ENCODE results near the gene TBC1D16. TPM values are rescaled to one million over a fixed set of nuclear protein-coding genes. Genes with fewer than 3 reads are reported as not detected.

The TBC1D16 gene
- polyA plus RNA-seq, 2 donors: 2.4 to 3.8 TPM

DNA sequence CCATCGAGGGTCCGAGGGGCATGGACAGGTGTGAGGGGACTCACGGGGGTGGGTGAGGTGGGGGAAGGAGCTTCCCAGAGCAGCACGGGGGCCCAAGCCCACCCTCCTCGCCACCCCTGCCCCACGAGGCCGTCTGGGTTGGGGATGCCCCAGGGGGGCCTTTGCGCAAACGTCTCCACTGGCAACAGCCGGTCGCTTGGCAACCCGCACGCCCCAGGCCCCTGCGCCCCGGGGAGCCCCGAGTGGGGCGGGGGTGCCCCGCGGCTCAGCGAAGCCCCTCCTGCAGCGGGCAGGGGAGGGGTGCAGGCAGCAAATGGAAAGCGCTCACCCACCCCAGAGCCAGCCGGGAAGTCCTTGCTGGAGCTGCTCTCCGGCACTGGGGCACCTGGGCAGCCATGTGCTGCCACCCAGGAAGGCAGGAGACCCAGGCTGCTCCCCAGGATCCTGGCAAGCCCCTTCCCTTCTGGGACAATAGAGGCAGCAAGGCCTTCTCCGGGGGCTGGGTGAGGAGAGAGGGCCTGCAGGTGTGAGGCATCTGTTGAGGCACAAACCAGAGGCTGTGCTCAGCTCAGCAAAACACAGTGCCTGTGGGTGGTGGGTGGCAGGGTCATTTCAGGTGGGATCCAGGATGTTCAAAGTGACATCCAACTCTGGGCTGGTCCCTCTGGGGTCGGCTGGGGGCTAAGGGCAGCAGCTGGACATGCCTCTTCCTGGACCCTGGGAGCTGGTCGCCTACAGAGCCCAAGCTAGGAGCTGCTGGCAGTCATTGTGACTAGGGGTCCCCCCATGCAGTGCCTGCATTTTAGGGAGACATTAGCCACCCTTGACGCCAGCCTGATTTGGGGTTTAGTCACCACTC, 115.6 kb downstream of the TBC1D16 start:
- H3K4me1 ChIP-seq (ENCODE audit: control insufficient read depth in 2 of 2, insufficient read depth in 2 of 2, low read length in 1 of 2): peaks cover 8 to 28% of the 10 kb centered on the region in 2 donors
- no peaks in the 10 kb centered on the region for H3K36me3 ChIP-seq (ENCODE audit: control insufficient read depth in 2 of 2, insufficient read depth in 2 of 2, low read length in 1 of 2)
- peaks cover 0 to 4% of the 10 kb centered on the region in 2 donors for H3K9me3 ChIP-seq (ENCODE audit: control insufficient read depth in 2 of 2, insufficient read depth in 1 of 2, low read depth in 1 of 2, low read length in 1 of 2)
- peak overlapping the region; percentile 35 to 43 for H3K4me3 ChIP-seq (ENCODE audit: low read depth in 1 of 2, low read length in 2 of 2)
- H3K27me3 ChIP-seq (ENCODE audit: control insufficient read depth in 1 of 2, insufficient read depth in 2 of 2, low read length in 2 of 2): peaks cover 0 to 2% of the 10 kb centered on the region in 2 donors
- H3K27ac ChIP-seq (ENCODE audit: low read depth in 2 of 2, low read length in 1 of 2): peak overlapping the region; percentile 78 to 85
- 40 to 45% methylated on average over 21 to 28 of the region's 28 CpGs for WGBS, 2 donors

DNA sequence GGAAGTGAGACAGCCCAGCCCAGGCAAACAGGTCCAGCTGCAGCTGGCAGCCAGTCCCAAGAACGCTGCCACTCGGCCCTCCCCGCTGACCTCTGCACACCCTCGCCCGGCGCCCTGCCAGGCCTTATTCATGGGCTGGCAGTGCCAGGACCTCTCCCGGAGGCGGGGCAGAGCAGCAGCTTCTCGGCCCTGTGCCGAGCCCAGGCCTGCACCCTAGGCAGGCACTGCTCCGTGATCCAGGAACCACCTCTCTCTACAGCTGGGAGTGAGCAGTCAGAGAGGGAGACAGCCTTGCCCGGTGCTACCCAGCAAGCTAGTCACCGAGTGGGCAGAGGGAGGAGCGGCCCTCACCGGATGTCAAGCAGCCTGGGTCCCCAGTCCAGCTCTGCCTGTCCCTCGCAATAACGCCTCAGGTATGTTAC, 116.5 kb downstream of the TBC1D16 start:
- 27 to 28% methylated on average over 17 of the region's 17 CpGs for WGBS, 2 donors
- Histone ChIP-seq H3K4me1 (ENCODE audit: control insufficient read depth in 2 of 2, insufficient read depth in 2 of 2, low read length in 1 of 2) (peaks cover 8 to 22% of the 10 kb centered on the region in 2 donors), H3K9me3 (ENCODE audit: control insufficient read depth in 2 of 2, insufficient read depth in 1 of 2, low read depth in 1 of 2, low read length in 1 of 2) (peaks cover 0 to 4% of the 10 kb centered on the region in 2 donors), H3K4me3 (ENCODE audit: low read depth in 1 of 2, low read length in 2 of 2) (peak overlapping the region; percentile 35 to 43), H3K27me3 (ENCODE audit: control insufficient read depth in 1 of 2, insufficient read depth in 2 of 2, low read length in 2 of 2) (peaks cover 0 to 2% of the 10 kb centered on the region in 2 donors), H3K27ac (ENCODE audit: low read depth in 2 of 2, low read length in 1 of 2) (peak overlapping the region; percentile 78 to 85), H3K36me3 (ENCODE audit: control insufficient read depth in 2 of 2, insufficient read depth in 2 of 2, low read length in 1 of 2) (no peaks in the 10 kb centered on the region)

DNA sequence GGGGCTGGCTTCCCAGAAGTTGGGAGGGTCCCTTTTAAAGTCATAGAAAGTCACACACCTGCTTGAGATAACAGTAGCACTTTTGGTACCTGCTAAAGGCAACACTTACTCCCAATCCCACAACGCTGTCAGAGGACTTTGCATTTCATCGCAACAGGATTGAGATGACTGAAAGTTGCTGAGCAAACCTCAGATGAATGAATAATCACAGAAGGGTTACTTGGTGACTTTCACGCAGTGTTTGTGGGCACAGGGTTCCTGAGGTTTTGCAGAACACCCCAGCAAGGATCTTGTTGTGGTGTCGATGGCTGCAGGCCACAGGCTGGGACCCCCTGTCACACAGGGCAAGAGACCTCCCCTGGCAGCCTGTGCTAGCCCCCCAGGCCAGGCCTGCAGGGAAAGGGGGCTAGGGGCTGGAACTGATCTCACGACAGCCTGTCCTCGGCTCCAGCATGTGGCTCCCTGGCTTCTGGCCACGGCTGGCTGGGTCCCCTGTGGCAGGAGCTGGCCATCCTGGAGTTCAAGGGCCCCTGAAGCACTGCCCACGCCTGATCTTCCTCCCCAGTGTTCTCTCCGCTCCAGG, 117.0 kb downstream of the TBC1D16 start:
- Histone ChIP-seq H3K4me3 (ENCODE audit: low read depth in 1 of 2, low read length in 2 of 2) (no peak overlapping the region), H3K36me3 (ENCODE audit: control insufficient read depth in 2 of 2, insufficient read depth in 2 of 2, low read length in 1 of 2) (no peaks in the 10 kb centered on the region), H3K9me3 (ENCODE audit: control insufficient read depth in 2 of 2, insufficient read depth in 1 of 2, low read depth in 1 of 2, low read length in 1 of 2) (peaks cover 0 to 4% of the 10 kb centered on the region in 2 donors), H3K4me1 (ENCODE audit: control insufficient read depth in 2 of 2, insufficient read depth in 2 of 2, low read length in 1 of 2) (peaks cover 8 to 22% of the 10 kb centered on the region in 2 donors), H3K27me3 (ENCODE audit: control insufficient read depth in 1 of 2, insufficient read depth in 2 of 2, low read length in 2 of 2) (peaks cover 0 to 2% of the 10 kb centered on the region in 2 donors), H3K27ac (ENCODE audit: low read depth in 2 of 2, low read length in 1 of 2) (peak overlapping the region; percentile 78 to 88)
- 28 to 33% methylated on average over 9 of the region's 9 CpGs for WGBS, 2 donors

DNA sequence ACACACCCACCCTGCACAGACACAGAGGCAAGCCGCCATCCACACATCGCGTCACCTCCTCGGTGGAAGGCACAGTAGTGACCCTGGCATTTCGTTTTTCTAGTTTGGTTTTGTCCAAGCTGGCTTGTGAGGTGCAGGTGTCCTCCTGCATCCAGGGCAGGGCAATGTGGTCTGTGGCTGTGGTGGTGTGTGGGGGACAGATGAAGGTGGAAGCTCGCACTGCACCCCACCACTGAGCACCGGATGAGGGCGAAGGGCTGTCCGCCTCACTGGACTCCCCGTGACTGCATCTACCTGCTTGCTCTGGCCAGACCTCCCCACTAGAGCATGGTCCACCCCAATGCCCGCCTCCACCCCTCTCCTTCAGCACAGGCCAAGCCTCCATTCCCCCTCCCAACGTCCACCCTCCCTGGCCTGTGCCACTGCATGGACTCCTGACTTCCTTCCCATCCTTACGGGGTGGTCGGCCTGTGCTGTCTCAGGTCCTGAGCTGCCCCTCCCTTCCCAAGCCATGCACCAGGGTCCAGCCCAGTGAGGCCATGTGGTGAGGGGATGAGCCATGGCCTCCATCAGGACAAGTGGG, 117.7 kb downstream of the TBC1D16 start:
- WGBS, 2 donors: 90 to 91% methylated on average over 14 of the region's 14 CpGs
- no peaks in the 10 kb centered on the region for H3K36me3 ChIP-seq (ENCODE audit: control insufficient read depth in 2 of 2, insufficient read depth in 2 of 2, low read length in 1 of 2)
- peaks cover 0 to 2% of the 10 kb centered on the region in 2 donors for H3K27me3 ChIP-seq (ENCODE audit: control insufficient read depth in 1 of 2, insufficient read depth in 2 of 2, low read length in 2 of 2)
- H3K4me3 ChIP-seq (ENCODE audit: low read depth in 1 of 2, low read length in 2 of 2): no peak overlapping the region
- H3K27ac ChIP-seq (ENCODE audit: low read depth in 2 of 2, low read length in 1 of 2): peak overlapping the region; percentile 38 to 78
- peaks cover 0 to 4% of the 10 kb centered on the region in 2 donors for H3K9me3 ChIP-seq (ENCODE audit: control insufficient read depth in 2 of 2, insufficient read depth in 1 of 2, low read depth in 1 of 2, low read length in 1 of 2)
- peaks cover 8 to 22% of the 10 kb centered on the region in 2 donors for H3K4me1 ChIP-seq (ENCODE audit: control insufficient read depth in 2 of 2, insufficient read depth in 2 of 2, low read length in 1 of 2)

DNA sequence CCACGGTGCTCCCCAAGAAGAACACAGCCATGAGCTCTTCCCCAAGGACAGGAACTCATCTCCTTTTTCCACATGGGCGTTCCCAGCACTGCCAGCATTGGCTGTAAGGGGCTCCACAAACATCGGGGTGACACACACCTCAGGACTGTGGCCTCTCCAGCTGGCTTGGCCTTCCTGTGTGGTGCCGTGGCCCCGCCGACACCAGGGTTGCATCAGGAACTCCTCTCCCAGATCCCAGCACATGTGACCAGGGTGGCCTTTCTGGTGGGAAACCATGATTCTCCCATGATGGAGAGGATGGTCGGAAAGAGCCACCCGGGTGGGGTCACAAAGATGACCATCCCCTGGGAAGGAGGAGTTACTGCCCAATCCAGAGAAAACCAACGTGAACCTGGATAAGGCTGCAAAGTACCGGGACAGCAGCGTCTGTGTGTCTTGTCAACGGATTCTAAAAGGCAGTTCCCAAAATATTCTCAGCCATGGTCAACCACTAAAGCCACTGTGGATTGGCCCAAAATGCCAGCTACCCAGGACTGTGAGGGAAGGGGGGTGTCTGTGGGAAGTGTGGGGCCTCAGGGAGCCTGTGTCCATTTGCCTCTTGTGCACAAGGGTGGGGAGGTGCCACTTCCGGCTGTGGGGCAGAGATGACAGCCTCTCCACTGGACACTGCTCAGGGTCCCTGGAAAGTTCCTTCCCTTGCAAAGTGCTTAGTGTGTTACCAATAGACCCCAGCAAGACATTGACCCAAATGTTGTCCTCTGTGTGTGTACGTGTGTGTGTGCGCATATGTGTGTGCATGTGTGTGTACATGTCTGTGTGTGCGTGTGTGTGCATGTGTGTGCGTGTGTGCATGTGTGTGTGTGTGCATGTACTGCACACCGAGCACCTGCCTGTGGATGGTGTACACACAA, 118.4 kb downstream of the TBC1D16 start:
- Histone ChIP-seq H3K4me1 (ENCODE audit: control insufficient read depth in 2 of 2, insufficient read depth in 2 of 2, low read length in 1 of 2) (peaks cover 8 to 22% of the 10 kb centered on the region in 2 donors), H3K4me3 (ENCODE audit: low read depth in 1 of 2, low read length in 2 of 2) (no peak overlapping the region), H3K36me3 (ENCODE audit: control insufficient read depth in 2 of 2, insufficient read depth in 2 of 2, low read length in 1 of 2) (no peaks in the 10 kb centered on the region), H3K27me3 (ENCODE audit: control insufficient read depth in 1 of 2, insufficient read depth in 2 of 2, low read length in 2 of 2) (peaks cover 0 to 2% of the 10 kb centered on the region in 2 donors), H3K27ac (ENCODE audit: low read depth in 2 of 2, low read length in 1 of 2) (no peak overlapping the region), H3K9me3 (ENCODE audit: control insufficient read depth in 2 of 2, insufficient read depth in 1 of 2, low read depth in 1 of 2, low read length in 1 of 2) (peaks cover 0 to 4% of the 10 kb centered on the region in 2 donors)
- whole genome bisulfite sequencing, 2 donors: 89% methylated on average over 18 of the region's 18 CpGs

DNA sequence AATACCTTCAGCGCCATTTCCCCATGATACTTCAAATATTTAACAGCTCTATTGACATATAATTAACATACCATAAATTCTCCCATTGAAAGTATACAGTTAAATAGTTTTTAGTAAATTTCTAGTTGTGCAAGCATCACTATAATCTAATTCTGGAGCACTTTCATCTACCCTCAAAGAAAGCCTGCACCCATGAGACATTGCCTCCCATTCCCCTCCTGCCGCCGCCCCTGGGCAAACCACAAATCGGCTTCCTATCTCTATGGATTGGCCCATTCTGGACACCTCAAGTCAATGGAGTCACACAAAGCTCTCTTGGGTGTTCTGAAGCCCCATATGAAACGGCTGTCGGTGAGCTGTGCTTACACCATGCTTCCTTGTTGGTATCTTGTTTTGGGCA, 119.2 kb downstream of the TBC1D16 start:
- peaks cover 8 to 22% of the 10 kb centered on the region in 2 donors for H3K4me1 ChIP-seq (ENCODE audit: control insufficient read depth in 2 of 2, insufficient read depth in 2 of 2, low read length in 1 of 2)
- no peak overlapping the region for H3K27ac ChIP-seq (ENCODE audit: low read depth in 2 of 2, low read length in 1 of 2)
- H3K4me3 ChIP-seq (ENCODE audit: low read depth in 1 of 2, low read length in 2 of 2): no peak overlapping the region
- peaks cover 0 to 4% of the 10 kb centered on the region in 2 donors for H3K9me3 ChIP-seq (ENCODE audit: control insufficient read depth in 2 of 2, insufficient read depth in 1 of 2, low read depth in 1 of 2, low read length in 1 of 2)
- peaks cover 0 to 2% of the 10 kb centered on the region in 2 donors for H3K27me3 ChIP-seq (ENCODE audit: control insufficient read depth in 1 of 2, insufficient read depth in 2 of 2, low read length in 2 of 2)
- WGBS, 2 donors: 81 to 87% methylated on average over 6 of the region's 6 CpGs
- no peaks in the 10 kb centered on the region for H3K36me3 ChIP-seq (ENCODE audit: control insufficient read depth in 2 of 2, insufficient read depth in 2 of 2, low read length in 1 of 2)

DNA sequence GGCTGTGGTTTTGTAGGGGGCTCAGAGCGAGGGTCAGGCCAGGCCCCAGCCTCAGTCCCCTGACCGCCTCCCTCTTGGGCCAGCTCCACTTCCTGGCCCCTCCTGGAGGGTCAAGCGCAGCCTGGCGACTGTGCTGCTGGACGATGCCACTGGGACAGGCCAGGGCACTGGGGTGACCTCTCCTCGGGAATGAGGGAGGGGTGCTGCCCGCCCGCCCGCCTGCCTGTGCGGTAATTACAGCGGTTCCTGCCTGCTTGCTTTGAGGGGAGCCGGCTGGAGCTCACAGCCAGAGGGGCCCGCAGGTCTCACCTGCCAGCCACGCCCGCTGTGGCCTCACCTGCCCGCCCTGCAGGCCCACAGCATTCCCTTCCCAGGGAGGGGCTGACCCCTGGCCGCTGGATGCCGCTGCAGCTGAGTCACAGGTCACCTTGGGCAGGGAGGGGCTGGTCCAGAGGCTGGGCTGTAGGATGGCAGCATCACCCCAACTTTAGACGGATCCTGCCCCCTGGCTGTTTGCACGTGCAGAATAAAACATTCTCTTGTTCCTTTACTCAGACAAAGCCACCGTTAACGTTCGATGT, 119.7 kb downstream of the TBC1D16 start:
- H3K4me3 ChIP-seq (ENCODE audit: low read depth in 1 of 2, low read length in 2 of 2): no peak overlapping the region
- 38 to 42% methylated on average over 23 of the region's 23 CpGs for WGBS, 2 donors
- H3K27me3 ChIP-seq (ENCODE audit: control insufficient read depth in 1 of 2, insufficient read depth in 2 of 2, low read length in 2 of 2): peaks cover 0 to 2% of the 10 kb centered on the region in 2 donors
- no peak overlapping the region for H3K27ac ChIP-seq (ENCODE audit: low read depth in 2 of 2, low read length in 1 of 2)
- no peaks in the 10 kb centered on the region for H3K36me3 ChIP-seq (ENCODE audit: control insufficient read depth in 2 of 2, insufficient read depth in 2 of 2, low read length in 1 of 2)
- H3K9me3 ChIP-seq (ENCODE audit: control insufficient read depth in 2 of 2, insufficient read depth in 1 of 2, low read depth in 1 of 2, low read length in 1 of 2): peaks cover 0 to 4% of the 10 kb centered on the region in 2 donors
- H3K4me1 ChIP-seq (ENCODE audit: control insufficient read depth in 2 of 2, insufficient read depth in 2 of 2, low read length in 1 of 2): peaks cover 6 to 22% of the 10 kb centered on the region in 2 donors

DNA sequence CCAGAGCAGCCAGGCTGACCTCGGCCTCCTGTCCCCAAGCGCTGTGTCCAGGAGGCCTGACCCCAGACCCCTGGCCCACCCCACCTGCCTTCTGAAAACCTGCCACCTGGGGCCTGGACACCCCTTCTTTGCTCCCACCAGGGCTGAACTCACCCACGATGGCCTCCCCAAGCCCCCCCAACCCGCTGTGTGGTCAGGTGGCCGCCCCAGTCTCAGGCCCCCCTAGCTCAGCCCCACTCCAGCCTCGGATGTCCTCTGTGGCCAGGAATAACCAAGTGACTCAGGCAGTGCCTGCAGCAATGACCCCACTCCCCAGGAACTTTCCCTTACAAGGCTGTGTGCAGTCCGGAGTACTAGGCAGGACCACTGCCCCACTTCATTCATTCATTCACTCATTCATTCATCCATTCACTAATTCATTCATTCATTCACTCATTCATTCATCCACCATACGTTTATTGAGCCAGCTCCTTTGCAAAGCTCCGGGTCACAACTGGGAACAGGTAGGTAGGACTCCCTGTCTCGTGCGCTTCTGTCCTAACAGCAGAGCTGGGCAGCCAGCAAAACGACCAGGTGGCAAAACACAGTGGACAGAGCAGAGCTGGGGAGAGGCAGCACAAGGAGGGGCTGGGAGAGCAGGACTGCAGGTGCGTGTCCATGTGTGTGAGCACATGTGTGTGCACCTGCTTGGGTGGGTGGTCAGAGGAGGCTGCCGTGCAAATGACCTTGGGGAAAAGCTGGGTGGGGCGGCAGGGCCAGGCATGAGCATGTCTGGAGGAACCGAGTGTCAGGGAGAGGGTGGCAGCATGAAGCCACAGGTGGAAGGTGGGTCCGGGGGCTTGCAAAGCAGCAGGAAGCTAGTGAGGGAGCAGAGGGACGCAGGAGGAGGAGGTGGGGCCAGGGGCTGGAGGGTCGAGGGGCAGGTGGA, 120.6 kb downstream of the TBC1D16 start:
- Histone ChIP-seq H3K9me3 (ENCODE audit: control insufficient read depth in 2 of 2, insufficient read depth in 1 of 2, low read depth in 1 of 2, low read length in 1 of 2) (peaks cover 0 to 3% of the 10 kb centered on the region in 2 donors), H3K36me3 (ENCODE audit: control insufficient read depth in 2 of 2, insufficient read depth in 2 of 2, low read length in 1 of 2) (no peaks in the 10 kb centered on the region), H3K4me1 (ENCODE audit: control insufficient read depth in 2 of 2, insufficient read depth in 2 of 2, low read length in 1 of 2) (peaks cover 4 to 22% of the 10 kb centered on the region in 2 donors), H3K27ac (ENCODE audit: low read depth in 2 of 2, low read length in 1 of 2) (no peak overlapping the region), H3K4me3 (ENCODE audit: low read depth in 1 of 2, low read length in 2 of 2) (no peak overlapping the region), H3K27me3 (ENCODE audit: control insufficient read depth in 1 of 2, insufficient read depth in 2 of 2, low read length in 2 of 2) (peaks cover 0 to 2% of the 10 kb centered on the region in 2 donors)
- WGBS, 2 donors: 56 to 64% methylated on average over 19 of the region's 19 CpGs

Measured in esophagus (tissue), 2 donors.